NCI-H524 (cell line): ENCODE measurements around the gene CELA2B.
"Not testable (repeated sequence)": the region's sequence is repeated elsewhere in the genome, so short reads cannot be mapped to it uniquely, and the experiment has no call there.

Experiments
- DNase-seq, 2 experiments: peaks; one replicate each; lab custom pipeline; 2025; lab: John Stamatoyannopoulos, UW

Gene CELA2B

GRCh38 chr1:15468145-15468544, 7.8 kb upstream of the CELA2B start:
- no peak for DNase-seq

- no peak for DNase-seq
Observed at GRCh38 chr1:15469361-15469760, 6.5 kb upstream of the CELA2B start.

DNA sequence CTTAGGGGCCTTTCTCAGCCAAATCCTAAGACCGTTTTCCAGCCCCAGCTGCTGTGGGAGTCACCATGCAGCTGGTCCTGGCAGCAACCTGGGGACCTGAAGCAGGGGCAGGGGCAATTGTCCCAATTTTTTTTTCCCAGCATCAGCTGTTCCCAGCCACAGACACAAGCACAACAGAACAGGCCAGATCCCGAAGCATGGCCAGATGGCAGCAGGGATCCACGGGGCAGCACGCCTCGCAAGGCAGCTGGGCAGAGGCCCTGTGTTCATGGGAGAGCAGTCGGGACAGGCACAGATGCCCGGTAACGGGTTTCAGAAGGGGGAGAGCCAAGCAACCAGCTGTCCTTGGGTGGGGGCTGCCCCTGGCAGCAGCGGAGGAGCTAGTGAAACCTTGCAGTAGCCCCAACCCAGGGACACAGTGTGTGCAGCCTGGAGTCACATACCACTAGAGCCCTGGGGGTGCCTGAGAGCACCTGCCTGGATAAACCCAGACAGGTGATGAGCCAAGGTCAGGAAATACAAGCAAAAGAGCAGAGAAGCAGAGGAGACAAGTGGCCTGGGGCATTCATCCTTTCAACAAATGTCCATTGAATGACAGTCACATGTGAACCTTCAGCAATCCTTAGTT, 6.0 kb upstream of the CELA2B start:
- peak; percentile 80 to 94 for DNase-seq

DNA sequence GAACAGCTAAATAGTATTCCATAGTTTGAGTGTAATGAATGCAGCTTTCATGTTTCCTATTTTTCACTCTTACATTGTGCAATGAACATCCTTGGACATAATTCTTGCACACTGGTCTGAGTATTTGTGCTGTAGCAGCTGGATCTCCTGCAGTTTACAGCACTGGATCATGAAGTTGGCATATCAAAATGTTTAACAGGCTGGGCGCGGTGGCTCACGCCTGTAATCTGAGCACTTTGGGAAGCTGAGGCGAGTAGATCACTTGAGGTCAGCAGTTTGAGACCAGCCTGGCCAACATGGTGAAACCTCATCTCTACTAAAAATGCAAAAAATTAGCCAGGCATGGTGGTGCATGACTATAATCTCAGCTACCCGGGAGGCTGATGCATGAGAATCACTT, 4.8 kb upstream of the CELA2B start:
- not testable (repeated sequence) for DNase-seq

- not testable (repeated sequence) for DNase-seq
Observed at GRCh38 chr1:15471723-15472122, 4.2 kb upstream of the CELA2B start.

DNA sequence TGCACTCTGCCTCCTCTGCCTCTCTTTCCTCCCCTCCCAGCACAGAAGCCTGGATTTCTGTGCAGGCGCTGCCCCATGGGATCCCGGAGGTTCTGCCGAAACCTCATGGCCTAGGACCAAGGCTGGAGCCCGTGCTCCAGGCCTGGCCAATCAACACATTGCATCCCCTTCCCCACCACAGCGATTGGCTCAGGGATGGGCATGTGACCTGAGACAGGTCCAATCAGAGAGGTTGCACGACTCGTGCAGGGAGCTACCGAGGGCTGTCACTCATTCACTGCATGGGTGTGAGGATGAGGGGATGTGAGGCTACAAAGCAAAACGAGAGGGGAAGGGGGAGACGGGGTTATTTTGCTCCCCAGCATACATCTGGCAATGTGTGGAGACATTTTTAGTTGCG, 3.3 kb upstream of the CELA2B start:
- DNase-seq, result no peak

GRCh38 chr1:15476927-15477326, 1.0 kb downstream of the CELA2B start:
- DNase-seq, result no peak

DNA sequence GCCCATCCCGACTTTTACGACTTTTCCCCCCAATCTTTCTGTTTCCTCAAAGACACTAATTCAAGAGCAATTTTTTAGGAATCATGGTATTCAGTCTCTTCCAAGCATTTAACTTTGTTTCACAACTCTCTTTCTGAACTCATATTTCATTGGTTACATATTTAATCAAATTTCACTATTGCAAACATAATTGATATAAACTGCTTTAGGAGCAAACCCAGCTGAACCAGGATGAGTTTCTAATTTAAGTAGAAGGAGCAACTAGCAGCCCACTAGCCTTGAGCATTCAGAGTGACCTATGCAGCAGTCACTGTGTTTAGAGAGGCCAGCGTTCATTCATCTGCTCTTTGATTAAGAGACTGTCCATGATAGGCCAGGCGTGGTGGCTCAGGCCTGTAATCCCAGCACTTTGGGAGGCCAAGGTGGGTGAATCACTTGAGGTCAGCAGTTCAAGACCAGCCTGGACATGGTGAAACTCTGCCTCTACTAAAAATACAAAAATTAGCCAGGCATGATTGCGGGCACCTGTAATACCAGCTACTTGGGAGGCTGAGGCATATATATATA, 1.8 kb downstream of the CELA2B start:
- no peak for DNase-seq

DNA sequence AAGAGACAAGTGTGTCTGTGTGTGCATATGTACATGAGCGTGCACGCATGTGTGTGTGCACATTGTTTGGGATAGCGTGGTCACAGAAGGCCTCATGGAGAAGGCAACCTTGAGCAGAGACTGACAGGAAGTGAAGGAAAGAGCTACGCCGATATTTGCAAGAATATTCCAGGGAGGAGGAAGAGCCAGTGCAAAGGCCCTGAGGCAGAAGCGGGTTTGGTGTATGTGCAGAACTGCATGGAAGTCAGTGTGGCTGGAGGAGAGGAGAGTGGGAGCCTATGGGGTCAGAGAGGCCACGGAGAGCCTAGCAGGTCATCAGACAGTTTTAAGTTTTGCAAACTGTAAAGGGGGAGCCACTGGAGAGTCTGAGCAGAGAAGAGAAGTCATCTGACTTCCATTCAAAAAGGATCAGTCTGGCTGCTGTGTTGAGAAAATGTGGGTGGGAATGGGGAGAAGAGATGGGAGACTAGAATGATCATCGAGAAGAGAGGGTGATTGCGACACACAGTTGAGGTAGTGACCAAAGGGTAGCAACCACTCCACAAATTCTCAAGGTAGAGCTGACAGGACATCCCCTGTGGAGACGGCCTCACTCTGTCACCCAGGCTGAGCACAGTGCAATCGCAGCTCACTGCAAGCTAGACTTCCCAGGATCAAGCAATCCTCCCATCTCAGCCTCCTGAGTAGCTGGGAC, 3.9 kb downstream of the CELA2B start:
- DNase-seq, result no peak

DNA sequence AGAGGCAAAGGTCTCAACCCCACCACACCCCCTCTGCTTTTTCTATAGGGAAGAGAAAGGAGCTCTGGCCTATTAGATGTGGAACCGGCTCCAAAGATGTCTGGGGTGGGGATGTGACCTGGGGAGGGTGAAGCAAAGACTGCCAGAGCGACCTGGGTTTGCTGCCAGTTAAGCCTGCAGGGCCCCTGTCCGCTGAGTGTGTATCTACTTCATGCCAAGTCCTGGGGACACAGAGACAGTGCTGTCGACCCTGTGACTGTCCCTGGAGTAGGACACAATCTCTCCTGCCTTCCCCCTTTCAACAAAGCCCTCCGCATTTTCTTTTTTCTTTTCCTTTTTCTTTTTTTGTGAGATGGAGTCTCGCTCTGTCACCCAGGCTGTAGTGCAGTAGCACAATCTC, 6.6 kb downstream of the CELA2B start:
- DNase-seq, result not testable (repeated sequence)

DNA sequence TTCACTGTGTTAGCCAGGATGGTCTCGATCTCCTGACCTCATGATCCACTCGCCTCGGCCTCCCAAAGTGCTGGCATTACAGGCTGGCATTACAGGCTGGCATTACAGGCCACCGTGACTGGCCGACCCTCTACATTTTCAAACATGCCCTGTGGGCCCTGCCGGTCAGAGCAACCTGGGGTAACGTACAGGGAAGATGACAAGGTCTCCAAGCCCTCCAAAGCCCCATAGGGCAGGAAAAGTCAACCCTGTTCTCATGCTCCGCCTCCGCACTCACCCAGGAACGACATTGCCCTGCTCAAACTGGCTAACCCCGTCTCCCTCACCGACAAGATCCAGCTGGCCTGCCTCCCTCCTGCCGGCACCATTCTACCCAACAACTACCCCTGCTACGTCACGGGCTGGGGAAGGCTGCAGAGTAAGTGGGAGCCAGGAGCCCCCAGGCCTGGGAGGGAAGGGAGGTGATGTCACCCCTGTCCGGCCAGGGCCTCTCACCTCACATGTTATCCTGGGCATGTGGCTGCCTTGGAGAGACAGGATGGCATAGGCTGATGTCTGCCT, 7.2 kb downstream of the CELA2B start:
- DNase-seq, result not testable (repeated sequence)

DNA sequence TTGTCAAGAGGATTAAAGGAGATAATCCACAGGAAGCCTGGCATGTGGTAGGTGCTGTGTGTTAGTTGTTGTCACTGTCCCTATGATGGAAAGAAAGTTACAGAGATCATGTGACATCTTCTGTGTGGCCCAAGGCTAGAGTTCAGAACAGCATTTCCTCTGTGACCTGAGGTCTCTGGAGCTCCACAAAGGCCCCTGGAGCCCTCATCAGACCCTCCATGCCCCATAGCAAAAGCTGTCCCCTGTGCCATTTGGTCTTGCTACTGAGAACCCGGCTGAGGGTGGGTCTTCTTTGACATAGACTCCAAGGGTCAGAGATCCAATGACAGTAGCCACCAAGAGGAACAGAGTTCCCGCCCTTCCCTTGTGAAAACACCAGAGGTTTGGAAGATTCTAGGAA, 8.1 kb downstream of the CELA2B start:
- peak; percentile 31 to 72 for DNase-seq

- not testable (repeated sequence) for DNase-seq
Observed at GRCh38 chr1:15484443-15484842, 8.5 kb downstream of the CELA2B start.

- DNase-seq, result no peak
Observed at GRCh38 chr1:15485636-15486035, 9.7 kb downstream of the CELA2B start.

DNA sequence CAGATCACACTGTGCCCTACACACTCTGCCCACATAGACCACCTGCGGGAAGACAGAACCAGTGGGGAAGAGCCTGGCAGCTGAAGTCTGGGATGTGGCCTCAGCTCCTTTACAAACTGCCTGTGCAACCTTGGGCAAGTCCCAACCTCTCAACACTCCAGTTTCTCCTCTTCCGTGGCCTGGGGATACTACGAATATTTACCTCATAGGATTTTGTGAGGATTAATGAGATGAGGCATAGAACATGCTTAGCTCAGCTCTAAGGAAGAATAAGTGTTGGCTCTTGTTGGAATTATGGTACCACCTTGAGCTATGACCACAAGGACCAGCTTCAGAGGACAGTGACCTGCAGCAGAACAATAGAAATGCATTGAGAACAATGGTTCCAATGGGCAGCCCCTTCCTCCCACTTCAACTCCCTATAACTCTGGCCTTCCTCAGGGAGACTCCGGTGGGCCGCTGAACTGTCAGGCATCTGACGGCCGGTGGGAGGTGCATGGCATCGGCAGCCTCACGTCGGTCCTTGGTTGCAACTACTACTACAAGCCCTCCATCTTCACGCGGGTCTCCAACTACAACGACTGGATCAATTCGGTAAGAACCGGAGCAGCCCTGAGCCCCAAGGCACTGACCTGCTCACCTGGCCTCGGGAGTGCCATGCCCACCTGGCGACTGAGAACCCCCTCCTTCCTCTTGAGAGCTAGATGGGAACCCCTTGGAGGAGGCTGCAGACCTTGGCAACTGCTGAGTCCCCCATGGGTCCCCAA, 11.1 kb downstream of the CELA2B start:
- not testable (repeated sequence) for DNase-seq

GRCh38 chr1:15488371-15488770, 12.5 kb downstream of the CELA2B start:
- peak in 1 of 2 experiments; percentile 22 for DNase-seq

DNA sequence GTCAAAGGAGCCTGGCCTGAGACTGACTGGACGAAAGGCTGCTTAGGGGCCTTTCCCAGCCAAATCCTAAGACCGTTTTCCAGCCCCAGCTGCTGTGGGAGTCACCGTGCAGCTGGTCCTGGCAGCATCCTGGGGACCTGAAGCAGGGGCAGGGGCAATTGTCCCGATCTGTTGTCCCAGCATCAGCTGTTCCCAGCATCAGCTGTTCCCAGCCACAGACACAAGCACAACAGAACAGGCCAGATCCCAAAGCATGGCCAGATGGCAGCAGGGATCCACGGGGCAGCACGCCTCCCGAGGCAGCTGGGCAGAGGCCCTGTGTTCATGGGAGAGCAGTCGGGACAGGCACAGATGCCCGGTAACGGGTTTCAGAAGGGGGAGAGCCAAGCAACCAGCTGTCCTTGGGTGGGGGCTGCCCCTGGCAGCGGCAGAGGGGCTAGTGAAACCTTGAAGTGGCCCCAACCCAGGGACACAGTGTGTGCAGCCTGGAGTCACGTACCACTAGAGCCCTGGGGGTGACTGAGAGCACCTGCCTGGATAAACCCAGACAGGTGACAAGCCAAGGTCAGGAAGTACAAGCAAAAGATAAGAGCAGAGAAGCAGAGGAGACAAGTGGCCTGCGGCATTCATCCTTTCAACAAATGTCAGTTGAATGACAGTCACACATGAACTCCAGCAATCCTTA, 13.3 kb downstream of the CELA2B start:
- DNase-seq, result peak; percentile 92 to 98

GRCh38 chr1:15491010-15491409, 15.1 kb downstream of the CELA2B start:
- DNase-seq, result not testable (repeated sequence)

DNA sequence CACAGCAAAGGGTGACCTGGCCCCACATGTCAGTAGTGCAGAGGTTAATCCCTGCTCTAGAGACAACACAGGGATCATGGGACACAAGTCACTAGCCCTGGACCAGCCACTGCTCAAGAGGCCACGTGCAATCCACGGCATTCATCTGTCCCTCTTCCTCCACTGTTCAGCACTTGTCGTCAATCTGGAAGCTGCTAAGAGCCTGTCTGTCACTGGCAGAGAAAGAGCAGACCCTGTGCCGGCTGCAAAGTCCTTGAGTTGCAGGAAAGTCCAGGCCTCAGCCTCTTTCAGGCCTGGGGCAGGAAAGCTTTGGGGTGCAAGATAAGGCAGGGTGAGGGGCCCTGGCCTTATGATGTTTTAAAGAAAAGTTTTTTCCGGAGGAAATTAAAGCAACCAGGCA, 16.7 kb downstream of the CELA2B start:
- peak in 1 of 2 experiments; percentile 34 for DNase-seq

GRCh38 chr1:15493869-15494390, 18.0 kb downstream of the CELA2B start:
- no peak for DNase-seq
